Measurements from ENCODE around the gene YJU2. TPM values are rescaled to one million over a fixed set of nuclear protein-coding genes. Genes with fewer than 3 reads are reported as not detected.

Gene YJU2
- polyA plus RNA-seq, 2 of the 4 experiments (the other 2 are of a cell fraction) = 12.3 to 14.9 TPM

DNA sequence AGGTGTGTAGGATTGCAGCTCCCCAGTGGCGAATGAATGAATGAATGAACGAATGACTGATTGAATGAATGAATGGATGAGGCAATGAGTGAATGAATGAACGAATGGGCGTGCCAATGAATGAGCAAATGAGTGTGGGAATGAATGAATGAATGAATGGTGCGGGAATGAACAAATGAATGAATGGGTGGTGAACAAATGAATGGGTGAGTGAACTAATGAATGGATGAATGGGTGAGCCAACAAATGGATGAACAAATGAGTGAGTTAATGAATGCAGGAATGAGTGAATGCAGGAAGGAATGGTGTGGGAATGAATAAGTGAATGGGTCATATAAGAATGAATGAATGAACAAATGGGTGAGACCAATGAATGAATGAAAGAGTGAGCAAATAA lies 49.7 kb upstream of the YJU2 start:
- DNase-seq (ENCODE audit: low read depth in 1 of 2, low spot score in 1 of 2) (no peak), ATAC-seq (no peak), FAIRE-seq (no peak)
- no peak overlapping the region for H3K27ac ChIP-seq
- CTCF ChIA-PET = interaction anchor here (1.3 kb wide), 1 partner anchor 11 kb away, joined by 4 read pairs; no protein-coding TSS in a partner anchor
- WGBS (ENCODE audit: missing lambda C conversion rate) = 25% methylated on average over 5 of the region's 5 CpGs
- peaks cover 15% of the 10 kb centered on the region; the same call in 2 of the 3 replicates for H3K4me1 ChIP-seq
- H3K9me3 ChIP-seq = no peaks in the 10 kb centered on the region
- POLR2A ChIA-PET = no interaction called here
- H3K4me2 ChIP-seq = no peak overlapping the region
- H3K4me3 ChIP-seq = no peak overlapping the region
- TF ChIP-seq KDM5A (IDR thresholded peaks at IDR 0.05) (no peak), SREBF2 (IDR thresholded peaks at IDR 0.05) (no peak), MAFK (IDR thresholded peaks at IDR 0.05; ENCODE audit: partially characterized antibody) (no peak), EP300 (IDR thresholded peaks at IDR 0.05) (no peak), TFCP2L1 (CRISPR knock-in tag; IDR thresholded peaks at IDR 0.05) (no peak), RAD21 (conservative IDR thresholded peaks at IDR 0.05 in 1 of 2, IDR thresholded peaks at IDR 0.05 in 1 of 2) (no peak), NR3C1 (IDR thresholded peaks at IDR 0.05) (no peak), CBX2 (IDR thresholded peaks at IDR 0.05; ENCODE audit: borderline replicate concordance, low read depth) (no peak), JUN (IDR thresholded peaks at IDR 0.05) (no peak), HOXB13 (CRISPR knock-in tag; IDR thresholded peaks at IDR 0.05; ENCODE audit: low read depth) (no peak), NFE2L2 (conservative IDR thresholded peaks at IDR 0.05; ENCODE audit: low read length) (no peak), RFX5 (IDR thresholded peaks at IDR 0.05) (no peak), ZNF302 (CRISPR knock-in tag; IDR thresholded peaks at IDR 0.05) (no peak), FOSL2 (IDR thresholded peaks at IDR 0.05) (no peak), FOSL2 (CRISPR knock-in tag; IDR thresholded peaks at IDR 0.05) (no peak)
- TF ChIP-seq, protein P1, sequence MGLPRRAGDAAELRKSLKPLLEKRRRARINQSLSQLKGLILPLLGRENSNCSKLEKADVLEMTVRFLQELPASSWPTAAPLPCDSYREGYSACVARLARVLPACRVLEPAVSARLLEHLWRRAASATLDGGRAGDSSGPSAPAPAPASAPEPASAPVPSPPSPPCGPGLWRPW (IDR thresholded peaks at IDR 0.05) = no peak
- TF ChIP-seq, protein P2, sequence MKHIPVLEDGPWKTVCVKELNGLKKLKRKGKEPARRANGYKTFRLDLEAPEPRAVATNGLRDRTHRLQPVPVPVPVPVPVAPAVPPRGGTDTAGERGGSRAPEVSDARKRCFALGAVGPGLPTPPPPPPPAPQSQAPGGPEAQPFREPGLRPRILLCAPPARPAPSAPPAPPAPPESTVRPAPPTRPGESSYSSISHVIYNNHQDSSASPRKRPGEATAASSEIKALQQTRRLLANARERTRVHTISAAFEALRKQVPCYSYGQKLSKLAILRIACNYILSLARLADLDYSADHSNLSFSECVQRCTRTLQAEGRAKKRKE (CRISPR knock-in tag; IDR thresholded peaks at IDR 0.05; ENCODE audit: low read depth) = no peak
- TF ChIP-seq, protein P3, sequence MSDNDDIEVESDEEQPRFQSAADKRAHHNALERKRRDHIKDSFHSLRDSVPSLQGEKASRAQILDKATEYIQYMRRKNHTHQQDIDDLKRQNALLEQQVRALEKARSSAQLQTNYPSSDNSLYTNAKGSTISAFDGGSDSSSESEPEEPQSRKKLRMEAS (IDR thresholded peaks at IDR 0.05) = no peak

DNA sequence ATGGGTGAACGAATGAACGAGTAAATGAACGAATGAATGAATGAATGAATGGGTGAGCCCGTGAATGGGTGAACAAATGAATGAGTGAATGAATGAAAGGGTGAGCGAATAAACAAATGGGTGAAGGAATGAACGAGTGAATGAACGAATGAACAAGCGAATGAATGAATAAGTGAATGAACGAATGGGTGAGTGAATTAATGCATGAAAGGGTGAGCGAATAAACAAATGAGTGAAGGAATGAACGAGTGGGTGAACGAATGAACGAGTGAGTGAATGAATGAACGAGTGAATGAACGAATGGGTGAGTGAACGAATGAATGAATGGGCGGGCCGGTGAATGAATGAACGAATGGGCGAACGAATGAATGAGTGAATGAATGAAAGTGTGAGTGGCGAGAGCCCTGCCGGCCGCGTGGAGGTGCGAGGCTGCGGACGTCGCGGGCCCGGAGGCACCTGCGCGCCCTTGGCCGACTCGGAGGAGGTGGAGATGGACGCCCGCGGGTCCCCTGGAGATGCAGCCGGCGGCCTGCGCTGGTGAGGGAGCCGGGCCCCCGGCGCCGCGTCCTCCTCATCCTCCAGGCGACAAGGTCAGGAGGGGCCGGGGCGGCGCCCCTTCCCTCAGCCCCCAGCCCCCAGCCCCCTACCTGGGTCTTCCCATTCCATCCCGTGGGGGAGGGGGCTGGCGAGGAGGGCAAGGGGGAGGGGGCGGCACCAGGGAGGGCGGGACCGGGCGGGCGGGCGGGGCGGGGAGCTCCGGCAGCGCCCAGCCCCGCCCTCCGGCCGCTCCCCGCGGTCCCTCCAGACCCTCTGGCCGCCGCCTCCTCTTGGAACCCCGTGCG lies 49.0 kb upstream of the YJU2 start:
- peak; percentile 49 to 55; a peak in 2 of 6 replicates for ATAC-seq
- ChIA-PET CTCF (interaction anchor here (0.9 to 3.3 kb wide), 3 partner anchors 8 to 165 kb away, joined by 3 to 13 read pairs (median 5); no protein-coding TSS in a partner anchor), POLR2A (no interaction called here)
- TF ChIP-seq, protein P3 (IDR thresholded peaks at IDR 0.05) = peak; percentile 78
- 0 out of 2 replicates have a peak, but pooled peaks have one; percentile 67 for TF ChIP-seq CBX8 (IDR thresholded peaks at IDR 0.05)
- TF ChIP-seq NPAS2 (CRISPR knock-in tag; IDR thresholded peaks at IDR 0.05; ENCODE audit: borderline replicate concordance) = no peak
- peak; percentile 23; the same call in 1 of the 2 replicates for TF ChIP-seq KDM1A (IDR thresholded peaks at IDR 0.05; ENCODE audit: low read depth)
- TF ChIP-seq, protein P4, sequence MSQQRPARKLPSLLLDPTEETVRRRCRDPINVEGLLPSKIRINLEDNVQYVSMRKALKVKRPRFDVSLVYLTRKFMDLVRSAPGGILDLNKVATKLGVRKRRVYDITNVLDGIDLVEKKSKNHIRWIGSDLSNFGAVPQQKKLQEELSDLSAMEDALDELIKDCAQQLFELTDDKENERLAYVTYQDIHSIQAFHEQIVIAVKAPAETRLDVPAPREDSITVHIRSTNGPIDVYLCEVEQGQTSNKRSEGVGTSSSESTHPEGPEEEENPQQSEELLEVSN (IDR thresholded peaks at IDR 0.05; ENCODE audit: borderline replicate concordance, low read depth) = peak; percentile 62; the same call in 1 of the 2 replicates
- TF ChIP-seq RNF2 (IDR thresholded peaks at IDR 0.05; ENCODE audit: borderline replicate concordance, low read depth) = peak; percentile 75; the same call in 1 of the 2 replicates
- TF ChIP-seq TP53 (CRISPR knock-in tag; IDR thresholded peaks at IDR 0.05) = no peak
- no peak for TF ChIP-seq POLR2A (IDR thresholded peaks at IDR 0.05; ENCODE audit: low read length)
- no peaks in the 10 kb centered on the region for H3K9me3 ChIP-seq
- peak overlapping the region in 1 of 2 experiments; percentile 53; a peak in 1 of 6 replicates for H3K27ac ChIP-seq
- H3K4me1 ChIP-seq = peaks cover 15% of the 10 kb centered on the region; the same call in 2 of the 3 replicates
- WGBS (ENCODE audit: missing lambda C conversion rate) = 19% methylated on average over 38 of the region's 70 CpGs
- peak; percentile 39 to 55 for DNase-seq (ENCODE audit: low read depth in 1 of 2, low spot score in 1 of 2)
- no peak for FAIRE-seq
- peak overlapping the region; percentile 92 for H3K4me2 ChIP-seq
- H3K4me3 ChIP-seq = peak overlapping the region; percentile 43
